Ectodermal cell (in vitro differentiated cells): ENCODE results near the gene OR10D3.
"Not testable (repeated sequence)": the region's sequence is repeated elsewhere in the genome, so short reads cannot be mapped to it uniquely, and the experiment has no call there.

Experiments
- H3K27ac ChIP-seq: 2 replicates; pipeline ENCODE4 v1.7.0; 2013; ENCODE audit warnings: mild to moderate bottlenecking, low read depth, low read length; ENCODE audit not compliant: insufficient read depth, poor library complexity, severe bottlenecking
- H3K27me3 ChIP-seq: 2 replicates; pipeline ENCODE4 v1.7.0; 2013; ENCODE audit warnings: mild to moderate bottlenecking, low read length; ENCODE audit not compliant: insufficient read depth, control insufficient read depth, poor library complexity, severe bottlenecking
- H3K36me3 ChIP-seq: one replicate; pipeline ENCODE4 v1.7.0; 2013; ENCODE audit warnings: low read length; ENCODE audit not compliant: control insufficient read depth, insufficient read depth
- H3K4me1 ChIP-seq: one replicate; pipeline ENCODE4 v1.7.0; 2013; ENCODE audit warnings: low read length; ENCODE audit not compliant: control insufficient read depth, insufficient read depth
- H3K4me3 ChIP-seq: 2 replicates; pipeline ENCODE4 v1.7.0; 2013; ENCODE audit warnings: low read depth, low read length, control low read depth; ENCODE audit not compliant: insufficient read depth
- H3K9me3 ChIP-seq: 2 replicates; pipeline ENCODE4 v1.7.0; 2013; ENCODE audit warnings: mild to moderate bottlenecking, low read length, moderate library complexity; ENCODE audit not compliant: control insufficient read depth
- WGBS, 2 experiments: methylation state at CpG; one replicate each; pipeline ENCODE4 v1.1.7; 2013; ENCODE audit warnings: missing lambda C conversion rate in 2 of 2; 5-methylcytosine and 5-hydroxymethylcytosine counted together

OR10D3 gene

GRCh38 chr11:124210421-124210820, 27.3 kb downstream of the OR10D3 start:
- no peaks in the 10 kb centered on the region for H3K36me3 ChIP-seq
- H3K9me3 ChIP-seq, result no peaks in the 10 kb centered on the region
- no peak overlapping the region for H3K27ac ChIP-seq
- WGBS, 2 experiments, result 86 to 93% methylated on average over 5 of the region's 5 CpGs
- H3K27me3 ChIP-seq, result no peaks in the 10 kb centered on the region
- H3K4me1 ChIP-seq, result peaks cover 2% of the 10 kb centered on the region
- H3K4me3 ChIP-seq, result no peak overlapping the region

GRCh38 chr11:124211321-124211720, 28.2 kb downstream of the OR10D3 start:
- no peaks in the 10 kb centered on the region for H3K9me3 ChIP-seq

GRCh38 chr11:124214027-124214426, 30.9 kb downstream of the OR10D3 start:
- Histone ChIP-seq H3K4me3 (no peak overlapping the region), H3K9me3 (no peaks in the 10 kb centered on the region), H3K27ac (no peak overlapping the region), H3K27me3 (no peaks in the 10 kb centered on the region), H3K36me3 (no peaks in the 10 kb centered on the region), H3K4me1 (peaks cover 2% of the 10 kb centered on the region)
- 67 to 89% methylated on average over 1 to 3 of the region's 3 CpGs for WGBS, 2 experiments

More at GRCh38 chr11:124211321-124211720, 28.2 kb downstream of the OR10D3 start:
- Histone ChIP-seq H3K27me3 (no peaks in the 10 kb centered on the region), H3K36me3 (no peaks in the 10 kb centered on the region), H3K27ac (no peak overlapping the region), H3K4me3 (no peak overlapping the region), H3K4me1 (peaks cover 2% of the 10 kb centered on the region)

- Histone ChIP-seq H3K4me1 (no peaks in the 10 kb centered on the region), H3K27ac (no peak overlapping the region), H3K27me3 (no peaks in the 10 kb centered on the region), H3K36me3 (no peaks in the 10 kb centered on the region), H3K4me3 (no peak overlapping the region), H3K9me3 (no peaks in the 10 kb centered on the region)
Measured at GRCh38 chr11:124219126-124219525, 36.0 kb downstream of the OR10D3 start.

GRCh38 chr11:124222407-124222806, 39.3 kb downstream of the OR10D3 start:
- no peaks in the 10 kb centered on the region for H3K9me3 ChIP-seq
- no peaks in the 10 kb centered on the region for H3K36me3 ChIP-seq
- H3K27me3 ChIP-seq, result no peaks in the 10 kb centered on the region
- H3K27ac ChIP-seq, result no peak overlapping the region
- no peaks in the 10 kb centered on the region for H3K4me1 ChIP-seq
- H3K4me3 ChIP-seq, result no peak overlapping the region
- 86 to 96% methylated on average over 1 to 2 of the region's 2 CpGs for WGBS, 2 experiments

GRCh38 chr11:124224618-124225423, 41.7 kb downstream of the OR10D3 start:
- H3K27me3 ChIP-seq, H3K4me3 ChIP-seq, H3K4me1 ChIP-seq, H3K9me3 ChIP-seq, H3K36me3 ChIP-seq, H3K27ac ChIP-seq: not testable (repeated sequence)
- WGBS, 2 experiments, result 75 to 77% methylated on average over 9 of the region's 9 CpGs

- H3K9me3 ChIP-seq, result no peaks in the 10 kb centered on the region
- no peak overlapping the region for H3K27ac ChIP-seq
- no peaks in the 10 kb centered on the region for H3K4me1 ChIP-seq
- WGBS, 2 experiments, result no CpG with 5 or more reads among the region's 1 CpG
- H3K4me3 ChIP-seq, result no peak overlapping the region
- H3K36me3 ChIP-seq, result no peaks in the 10 kb centered on the region
- no peaks in the 10 kb centered on the region for H3K27me3 ChIP-seq
Measured at GRCh38 chr11:124225471-124225870, 42.3 kb downstream of the OR10D3 start.

- no peaks in the 10 kb centered on the region for H3K36me3 ChIP-seq
- no CpG with 5 or more reads among the region's 1 CpG for WGBS, 2 experiments
- no peaks in the 10 kb centered on the region for H3K9me3 ChIP-seq
Measured at GRCh38 chr11:124233376-124233775, 50.2 kb downstream of the OR10D3 start.

More at GRCh38 chr11:124233376-124233775, 50.2 kb downstream of the OR10D3 start:
- no peaks in the 10 kb centered on the region for H3K4me1 ChIP-seq
- no peak overlapping the region for H3K27ac ChIP-seq
- H3K27me3 ChIP-seq, result no peaks in the 10 kb centered on the region
- no peak overlapping the region for H3K4me3 ChIP-seq
